Brain microvascular endothelial cell (primary cell): ENCODE results near the gene SLC5A5.

ENCODE experiments used
- DNase-seq: peaks from one replicate; pipeline ENCODE4 v3.0.0-alpha.2; 2020
- H3K27ac ChIP-seq: fragments of 250-450 bp; sonication (Bioruptor Pico); 2 replicates; pipeline ENCODE4 v1.5.1; 2020; ENCODE audit warnings: mild to moderate bottlenecking, moderate library complexity
- H3K27me3 ChIP-seq: fragments of 250-450 bp; sonication (Bioruptor Pico); replicated peaks from 2 replicates; pipeline ENCODE4 v1.5.1; 2020; ENCODE audit warnings: mild to moderate bottlenecking
- H3K36me3 ChIP-seq: fragments of 250-450 bp; sonication (Bioruptor Pico); replicated peaks from 2 replicates; pipeline ENCODE4 v1.5.1; 2020; ENCODE audit warnings: mild to moderate bottlenecking
- H3K4me3 ChIP-seq: 2 replicates; pipeline ENCODE4 v1.5.1; 2011; ENCODE audit warnings: low read depth, mild to moderate bottlenecking, control low read depth, low read length, moderate library complexity
- in situ Hi-C: cut with HindIII; loops from 2 replicates; pipeline ENCODE4 v1.10.0; 2017; ENCODE audit warnings: low sequenced_read_pairs, low pct_ligation_motif_present
- TF ChIP-seq, protein P1 (sequence below): IDR thresholded peaks from 2 replicates; pipeline ENCODE4 v1.5.1; 2011; ENCODE audit warnings: low read depth, mild to moderate bottlenecking, moderate library complexity, low read length, control low read depth, inconsistent platforms; ENCODE audit errors: missing control alignments

The SLC5A5 gene

DNA sequence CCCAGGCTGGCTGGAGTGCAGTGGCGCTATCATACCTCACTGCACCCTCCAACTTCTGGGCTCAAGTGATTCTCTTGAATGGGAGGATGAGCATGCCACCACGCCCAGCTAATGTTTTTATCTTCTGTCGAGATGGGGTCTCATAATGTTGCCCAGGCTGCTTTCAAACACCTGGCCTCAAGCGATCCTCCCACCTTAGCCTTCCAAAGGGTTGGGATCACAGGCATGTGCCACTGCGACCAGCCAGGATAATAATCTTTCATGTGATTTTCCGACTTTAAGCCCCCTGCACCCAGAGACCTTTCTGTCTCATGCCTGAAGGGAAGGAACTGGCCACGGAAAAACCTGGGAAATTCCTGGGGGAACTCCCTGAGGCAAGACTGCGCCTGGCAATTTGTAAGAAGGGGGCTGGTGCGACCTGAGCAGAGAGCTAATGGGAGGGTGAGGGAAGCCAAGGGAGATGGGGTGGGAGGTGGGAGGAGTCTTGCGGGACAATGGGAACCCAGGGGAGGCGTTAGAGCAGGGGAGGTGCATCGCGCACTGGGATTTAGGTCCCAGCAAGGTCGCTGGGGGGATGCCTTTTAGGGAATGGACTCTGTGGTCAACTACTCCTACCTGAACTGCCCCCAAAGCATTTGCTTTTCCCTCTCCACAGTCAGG lies 59.9 kb downstream of the SLC5A5 start:
- peak overlapping the region; percentile 94 for H3K4me3 ChIP-seq
- no peak for DNase-seq
- in situ Hi-C loops = no loop called here
- H3K27ac ChIP-seq = no peak overlapping the region
- H3K36me3 ChIP-seq = no peaks in the 10 kb centered on the region
- TF ChIP-seq, protein P1, sequence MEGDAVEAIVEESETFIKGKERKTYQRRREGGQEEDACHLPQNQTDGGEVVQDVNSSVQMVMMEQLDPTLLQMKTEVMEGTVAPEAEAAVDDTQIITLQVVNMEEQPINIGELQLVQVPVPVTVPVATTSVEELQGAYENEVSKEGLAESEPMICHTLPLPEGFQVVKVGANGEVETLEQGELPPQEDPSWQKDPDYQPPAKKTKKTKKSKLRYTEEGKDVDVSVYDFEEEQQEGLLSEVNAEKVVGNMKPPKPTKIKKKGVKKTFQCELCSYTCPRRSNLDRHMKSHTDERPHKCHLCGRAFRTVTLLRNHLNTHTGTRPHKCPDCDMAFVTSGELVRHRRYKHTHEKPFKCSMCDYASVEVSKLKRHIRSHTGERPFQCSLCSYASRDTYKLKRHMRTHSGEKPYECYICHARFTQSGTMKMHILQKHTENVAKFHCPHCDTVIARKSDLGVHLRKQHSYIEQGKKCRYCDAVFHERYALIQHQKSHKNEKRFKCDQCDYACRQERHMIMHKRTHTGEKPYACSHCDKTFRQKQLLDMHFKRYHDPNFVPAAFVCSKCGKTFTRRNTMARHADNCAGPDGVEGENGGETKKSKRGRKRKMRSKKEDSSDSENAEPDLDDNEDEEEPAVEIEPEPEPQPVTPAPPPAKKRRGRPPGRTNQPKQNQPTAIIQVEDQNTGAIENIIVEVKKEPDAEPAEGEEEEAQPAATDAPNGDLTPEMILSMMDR = no peak
- no peaks in the 10 kb centered on the region for H3K27me3 ChIP-seq

DNA sequence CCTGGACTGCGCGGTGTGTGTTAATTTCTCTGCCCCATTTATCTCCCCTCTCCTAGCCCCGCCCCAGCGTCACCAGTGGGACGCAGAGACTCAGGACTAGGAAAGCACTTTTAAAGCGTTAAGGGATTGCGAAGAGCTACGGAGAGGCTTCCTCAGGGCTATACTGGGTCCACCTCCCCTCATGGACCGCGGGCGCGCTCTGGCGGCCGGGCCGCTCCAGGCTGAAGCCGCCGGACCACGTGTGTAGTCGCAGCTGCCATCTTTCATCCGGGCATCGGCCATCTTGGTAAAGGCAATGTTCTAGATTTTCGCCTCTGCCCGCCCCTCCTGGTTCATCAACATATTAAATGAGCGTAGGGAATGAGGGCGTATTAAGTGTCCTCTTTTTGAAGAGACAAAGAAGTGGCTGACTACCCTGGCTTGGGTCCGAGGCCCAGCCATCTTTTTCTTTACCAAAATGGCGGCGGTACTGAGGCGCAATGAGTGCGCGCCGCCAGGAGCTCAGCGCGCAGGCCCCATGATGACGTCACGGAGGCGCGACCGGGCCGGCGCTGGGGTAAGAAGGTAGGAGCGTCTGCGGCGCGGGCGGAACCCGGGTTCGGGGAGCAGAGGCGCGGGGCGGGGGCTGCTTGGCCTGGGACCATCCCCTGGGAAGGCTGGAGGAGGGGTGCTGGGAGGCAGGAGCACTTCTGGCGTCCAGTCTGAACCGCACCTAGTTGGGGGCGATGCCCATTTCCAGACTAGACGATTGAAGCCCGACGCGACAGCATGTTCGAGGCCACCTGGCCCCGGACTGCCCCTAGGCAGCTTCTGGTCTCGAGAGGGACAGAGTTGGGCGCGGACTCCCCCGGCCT lies 61.0 kb downstream of the SLC5A5 start, which contains the start of gene CCDC124:
Gene CCDC124, plus strand, starts transcription at position 531 of the 854 bp plus-strand sequence. CDS start 3,406 bp downstream, outside the sequence.
- in situ Hi-C loops = no loop called here
- H3K27ac ChIP-seq = peak within 1 kb of the TSS; percentile 93
- peak within 1 kb of the TSS; percentile 94 for H3K4me3 ChIP-seq
- no peaks in the 10 kb centered on the region for H3K36me3 ChIP-seq
- H3K27me3 ChIP-seq = no peaks in the 10 kb centered on the region
- peak; percentile 86 for DNase-seq
- TF ChIP-seq, protein P1 = peak; percentile 96

DNA sequence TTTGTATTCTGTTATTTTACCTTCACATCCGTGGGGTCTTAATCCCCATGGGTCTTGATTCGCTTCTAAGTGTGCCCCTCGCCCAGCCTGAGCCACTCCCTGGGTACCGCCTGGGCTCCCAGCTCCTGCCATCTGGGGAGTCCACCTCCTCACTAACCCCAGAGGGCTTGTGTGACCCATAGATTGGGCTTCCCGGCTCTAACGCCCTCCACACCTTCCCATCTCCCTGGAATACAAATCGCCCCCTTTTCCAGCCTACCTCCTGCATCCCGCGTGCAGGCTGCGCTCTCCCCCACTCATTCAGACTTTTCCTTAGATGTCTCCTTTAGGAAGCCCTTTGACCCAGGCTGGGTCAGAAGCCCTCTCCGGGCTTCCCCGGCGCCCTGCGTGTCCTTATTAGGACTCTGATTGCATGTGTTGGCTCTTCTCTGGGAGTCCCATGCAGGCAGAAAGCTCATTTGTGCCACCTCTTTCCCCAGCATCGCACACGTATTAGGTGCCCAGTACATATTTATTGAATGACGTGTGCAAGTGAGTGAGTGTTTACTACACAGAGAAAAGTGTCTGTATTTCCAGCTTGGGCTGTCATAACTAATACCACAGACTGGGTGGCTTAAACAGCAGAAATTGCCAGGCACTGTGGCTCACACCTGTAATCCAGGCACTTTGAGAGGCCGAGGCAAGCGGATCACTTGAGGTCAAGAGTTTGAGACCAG lies 61.8 kb downstream of the SLC5A5 start:
- H3K4me3 ChIP-seq = peak overlapping the region; percentile 94
- no peaks in the 10 kb centered on the region for H3K36me3 ChIP-seq
- no peaks in the 10 kb centered on the region for H3K27me3 ChIP-seq
- peak overlapping the region; percentile 93 for H3K27ac ChIP-seq
- in situ Hi-C loops = no loop called here
- TF ChIP-seq, protein P1 = no peak
- DNase-seq = peak; percentile 12

DNA sequence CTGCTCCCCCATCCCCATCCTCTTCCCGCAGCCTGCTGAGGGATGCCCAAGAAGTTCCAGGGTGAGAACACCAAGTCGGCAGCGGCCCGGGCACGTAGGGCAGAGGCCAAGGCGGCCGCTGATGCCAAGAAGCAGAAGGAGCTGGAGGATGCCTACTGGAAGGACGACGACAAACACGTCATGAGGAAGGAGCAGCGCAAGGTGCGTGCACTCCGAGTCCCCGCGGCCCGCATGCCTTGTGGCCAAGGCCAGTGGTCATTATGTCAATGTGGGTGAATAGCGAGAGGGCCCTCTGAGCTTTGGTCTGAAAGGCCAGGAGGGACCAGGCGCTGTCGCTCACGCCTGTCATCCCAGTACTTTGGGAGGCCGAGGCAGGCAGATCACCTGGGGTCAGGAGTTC lies 64.6 kb downstream of the SLC5A5 start:
- TF ChIP-seq, protein P1 = no peak
- H3K27ac ChIP-seq = no peak overlapping the region
- no peak overlapping the region for H3K4me3 ChIP-seq
- DNase-seq = no peak
- in situ Hi-C loops = no loop called here
- H3K27me3 ChIP-seq = no peaks in the 10 kb centered on the region
- H3K36me3 ChIP-seq = peaks cover 3% of the 10 kb centered on the region

DNA sequence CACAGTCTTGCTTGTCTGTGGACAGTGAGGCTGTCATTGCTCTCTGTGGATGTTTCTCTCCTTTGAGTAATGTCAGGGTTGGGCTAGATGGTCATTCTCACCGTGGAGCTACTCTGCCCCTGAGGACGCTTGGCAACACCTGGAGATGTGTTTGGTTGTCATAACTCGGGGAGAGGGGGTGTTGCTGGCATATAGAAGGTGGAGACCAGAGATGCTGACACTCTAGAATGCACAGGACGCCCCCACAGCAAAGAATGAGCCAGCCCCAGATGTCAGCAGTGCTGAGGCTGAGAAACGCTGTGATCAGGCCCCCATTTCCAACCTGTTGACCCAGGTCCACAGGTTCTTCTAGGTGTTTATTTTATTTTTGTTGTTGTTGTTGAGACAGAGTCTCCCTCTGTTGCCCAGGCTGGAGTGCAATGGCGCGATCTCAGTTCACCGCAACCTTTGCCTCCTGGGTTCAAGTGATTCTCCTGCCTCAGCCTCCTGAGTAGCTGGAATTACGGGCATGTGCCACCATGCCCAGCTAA lies 65.7 kb downstream of the SLC5A5 start:
- TF ChIP-seq, protein P1 = no peak
- no peak overlapping the region for H3K27ac ChIP-seq
- H3K4me3 ChIP-seq = no peak overlapping the region
- H3K27me3 ChIP-seq = no peaks in the 10 kb centered on the region
- peaks cover 3% of the 10 kb centered on the region for H3K36me3 ChIP-seq
- no peak for DNase-seq
- in situ Hi-C loops = no loop called here
